Vagina (tissue), 2 donors: Measurements from ENCODE around the gene GALNT15.

Experiments used
- POLR2A ChIP-seq, 2 donors: fragments of 450-650 bp; IDR thresholded peaks; one replicate each; pipeline ENCODE4 v1.6.1; 2017; ENCODE audit warnings: antibody characterized with exemption in 2 of 2, mild to moderate bottlenecking in 2 of 2, moderate library complexity in 2 of 2
- TF ChIP-seq, protein P1 (sequence below), 3 experiments: fragments of 450-650 bp in 2 of 3; fragments of 200-600 bp in 1 of 3; sonication (generic) in 1 of 3; IDR thresholded peaks; one replicate each; pipeline ENCODE4 v1.5.1; 2017 to 2019; ENCODE audit warnings: antibody characterized with exemption in 3 of 3, mild to moderate bottlenecking in 2 of 3, moderate library complexity in 2 of 3

DNA sequence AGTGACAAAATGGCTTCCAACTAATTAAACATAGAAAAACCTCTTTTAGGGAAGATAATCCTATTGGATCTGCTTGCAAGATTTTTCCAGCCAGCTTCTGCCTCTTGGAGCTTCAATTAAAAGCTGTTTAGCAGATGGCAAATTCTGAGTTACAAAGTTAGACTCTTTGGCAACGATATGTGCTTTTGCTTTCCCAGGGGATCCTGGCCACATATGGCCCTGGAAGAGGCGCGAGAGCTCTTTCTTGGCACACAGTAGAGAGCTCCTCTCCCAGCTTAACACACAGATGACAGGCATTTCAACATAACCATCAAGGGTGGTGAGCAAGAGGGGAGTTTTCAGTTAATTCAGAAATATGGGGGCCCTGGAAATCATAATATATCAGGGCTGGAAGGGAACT is 41.6 kb upstream of the GALNT15 start:
- TF ChIP-seq, protein P1, sequence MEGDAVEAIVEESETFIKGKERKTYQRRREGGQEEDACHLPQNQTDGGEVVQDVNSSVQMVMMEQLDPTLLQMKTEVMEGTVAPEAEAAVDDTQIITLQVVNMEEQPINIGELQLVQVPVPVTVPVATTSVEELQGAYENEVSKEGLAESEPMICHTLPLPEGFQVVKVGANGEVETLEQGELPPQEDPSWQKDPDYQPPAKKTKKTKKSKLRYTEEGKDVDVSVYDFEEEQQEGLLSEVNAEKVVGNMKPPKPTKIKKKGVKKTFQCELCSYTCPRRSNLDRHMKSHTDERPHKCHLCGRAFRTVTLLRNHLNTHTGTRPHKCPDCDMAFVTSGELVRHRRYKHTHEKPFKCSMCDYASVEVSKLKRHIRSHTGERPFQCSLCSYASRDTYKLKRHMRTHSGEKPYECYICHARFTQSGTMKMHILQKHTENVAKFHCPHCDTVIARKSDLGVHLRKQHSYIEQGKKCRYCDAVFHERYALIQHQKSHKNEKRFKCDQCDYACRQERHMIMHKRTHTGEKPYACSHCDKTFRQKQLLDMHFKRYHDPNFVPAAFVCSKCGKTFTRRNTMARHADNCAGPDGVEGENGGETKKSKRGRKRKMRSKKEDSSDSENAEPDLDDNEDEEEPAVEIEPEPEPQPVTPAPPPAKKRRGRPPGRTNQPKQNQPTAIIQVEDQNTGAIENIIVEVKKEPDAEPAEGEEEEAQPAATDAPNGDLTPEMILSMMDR (IDR thresholded peaks at IDR 0.05): no peak
- no peak for TF ChIP-seq POLR2A (IDR thresholded peaks at IDR 0.05)
